Right ventricle myocardium superior (tissue), 1 donor: ENCODE data around the gene ANP32A. TPM values are rescaled to one million over a fixed set of nuclear protein-coding genes. Genes with fewer than 3 reads are reported as not detected.
"Not testable (repeated sequence)": the region's sequence is repeated elsewhere in the genome, so short reads cannot be mapped to it uniquely, and the experiment has no call there.

Source experiments
- ATAC-seq: fragments of 200-7000 bp; cut with Tn5 transposase; one replicate; pipeline ENCODE4 v1.9.1; 2020; ENCODE audit warnings: mild to moderate bottlenecking; ENCODE audit not compliant: poor library complexity
- DNase-seq: peaks from one replicate; pipeline ENCODE4 v3.0.0-alpha.2; 2020
- intact Hi-C: fragments of 100-400 bp; cut with DNase I; formaldehyde crosslinking; loops from one replicate; pipeline ENCODE4 v1.11.2; 2022
- long read RNA-seq: library from polyadenylated mRNA; unstranded; transcript quantifications from one replicate; pipeline ENCODE4 v2.0.0, GENCODE V29; 2021
- total RNA-seq: library from RNA; stranded (reverse); fragmentation: NEBNext Ultra II Directional; extraction: Animal tissue kit (Norgen Biotek cat#: 25700); gene quantifications from one replicate; pipeline ENCODE4 v1.2.1, GENCODE V29; 2021
- donor health status: DM: no; HTN: yes; CAD: no; lungs with severe emphysema.

Gene ANP32A
- total RNA-seq = 118 TPM
- long read RNA-seq, transcript ANP32A-203 (7 exons, 2,440 nt) = major isoform, 87 of 101 reads
- long read RNA-seq, partial matches to known transcripts = 3 of 101 reads
- long read RNA-seq, other reads (novel, unspliced or antisense) = 11 of 101 reads

- DNase-seq = peak; percentile 97
- peak; percentile 81 for ATAC-seq
- intact Hi-C loops = loop anchor here (5.0 to 10.0 kb wide), 2 partner anchors 38 to 86 kb away; no protein-coding TSS in a partner anchor
Observed at GRCh38 chr15:68820295-68821189, at the start of gene ANP32A. Gene ANP32A (minus strand): TSS chr15:68820895. CDS start chr15:68820751, 144 bp downstream.

- intact Hi-C loops = no loop called here
- ATAC-seq (no peak), DNase-seq (no peak)
Observed at GRCh38 chr15:68868296-68868695, 47.6 kb upstream of the ANP32A start.

- ATAC-seq (no peak), DNase-seq (no peak)
- intact Hi-C loops = no loop called here
Observed at GRCh38 chr15:68862415-68862814, 41.7 kb upstream of the ANP32A start.

- ATAC-seq, intact Hi-C loops, DNase-seq: not testable (repeated sequence)
Observed at GRCh38 chr15:68858666-68859065, 38.0 kb upstream of the ANP32A start.

- DNase-seq, ATAC-seq, intact Hi-C loops: not testable (repeated sequence)
Observed at GRCh38 chr15:68857443-68857842, 36.7 kb upstream of the ANP32A start.

GRCh38 chr15:68852461-68852860, 31.8 kb upstream of the ANP32A start:
- no peak for DNase-seq
- ATAC-seq = no peak
- intact Hi-C loops = no loop called here

GRCh38 chr15:68851971-68852370, 31.3 kb upstream of the ANP32A start:
- intact Hi-C loops = no loop called here
- ATAC-seq = no peak
- no peak for DNase-seq

- intact Hi-C loops = no loop called here
- DNase-seq (no peak), ATAC-seq (no peak)
Observed at GRCh38 chr15:68849497-68849896, 28.8 kb upstream of the ANP32A start.

GRCh38 chr15:68846851-68847439, 26.2 kb upstream of the ANP32A start:
- intact Hi-C loops = no loop called here

GRCh38 chr15:68844856-68845550, 24.3 kb upstream of the ANP32A start:
- ATAC-seq (no peak), DNase-seq (no peak)
- intact Hi-C loops = no loop called here

More at GRCh38 chr15:68846851-68847439, 26.2 kb upstream of the ANP32A start:
- ATAC-seq (no peak), DNase-seq (no peak)

- ATAC-seq (peak; percentile 61), DNase-seq (no peak)
- intact Hi-C loops = no loop called here
Observed at GRCh38 chr15:68843425-68844311, 23.0 kb upstream of the ANP32A start.

- intact Hi-C loops = no loop called here
- DNase-seq (no peak), ATAC-seq (no peak)
Observed at GRCh38 chr15:68842958-68843357, 22.3 kb upstream of the ANP32A start.

GRCh38 chr15:68834346-68834745, 13.7 kb upstream of the ANP32A start:
- intact Hi-C loops = no loop called here
- no peak for DNase-seq
- no peak for ATAC-seq

GRCh38 chr15:68833700-68834331, 13.1 kb upstream of the ANP32A start:
- intact Hi-C loops = no loop called here
- ATAC-seq (no peak), DNase-seq (no peak)

- DNase-seq = no peak
- no peak for ATAC-seq
- intact Hi-C loops = no loop called here
Observed at GRCh38 chr15:68830141-68830785, 9.6 kb upstream of the ANP32A start.

GRCh38 chr15:68829068-68829467, 8.4 kb upstream of the ANP32A start:
- DNase-seq (no peak), ATAC-seq (peak; percentile 78)
- intact Hi-C loops = loop anchor here (10.0 kb wide), 1 partner anchor 94 kb away; no protein-coding TSS in a partner anchor

GRCh38 chr15:68823561-68823960, 2.9 kb upstream of the ANP32A start:
- ATAC-seq = no peak
- no peak for DNase-seq
- intact Hi-C loops = loop anchor here (5.0 to 10.0 kb wide), 2 partner anchors 41 to 89 kb away; no protein-coding TSS in a partner anchor
